ENCODE results near the gene FAM13A. TPM values are rescaled to one million over a fixed set of nuclear protein-coding genes. Genes with fewer than 3 reads are reported as not detected.
A peak's percentile ranks its signal among the peaks of the same experiment; 100 is the strongest.

Gene FAM13A
- total and polyA plus RNA-seq, 2 of the 4 experiments (the other 2 are of a cell fraction), result 13.1 to 22.0 TPM

GRCh38 chr4:88809101-88809500 is 247.9 kb downstream of the FAM13A start:
- Histone ChIP-seq H3K36me3 (ENCODE audit: control insufficient read depth, insufficient read depth, low read length) (0 out of 2 replicates have a peak, but pooled peaks cover 1% of the 10 kb centered on the region), H2AK5ac (ENCODE audit: low read depth, low read length) (no peak overlapping the region), H3K56ac (ENCODE audit: extremely low read depth, insufficient read depth, low read length) (no peak overlapping the region), H3K27ac (ENCODE audit: insufficient read depth, low read length) (no peak overlapping the region), H2BK120ac (ENCODE audit: low read depth, low read length) (no peak overlapping the region), H2BK5ac (ENCODE audit: low read depth, low read length, poor library complexity, severe bottlenecking) (no peak overlapping the region), H4K91ac (ENCODE audit: insufficient read depth, low read depth, low read length) (no peak overlapping the region), H3K14ac (replicated peaks; ENCODE audit: low read depth, low read length) (no peak overlapping the region), H4K20me1 (ENCODE audit: insufficient read depth, low read length) (no peaks in the 10 kb centered on the region), H3K79me1 (ENCODE audit: low read depth in 1 of 2, low read length in 2 of 2) (peaks cover 17 to 30% of the 10 kb centered on the region in 2 experiments), H2BK20ac (ENCODE audit: low read depth, low read length) (no peak overlapping the region), H3K4me2 (ENCODE audit: low read depth, low read length) (peak overlapping the region; percentile 86), H3K9ac (ENCODE audit: low read depth, low read length) (no peak overlapping the region), H3K4me3 (ENCODE audit: insufficient read depth, low read depth, low read length) (no peak overlapping the region), H3K4ac (ENCODE audit: low read depth, low read length) (no peak overlapping the region), H3K9me1 (ENCODE audit: insufficient read depth, low read length) (0 out of 2 replicates have a peak, but pooled peaks cover 2% of the 10 kb centered on the region), H4K8ac (ENCODE audit: low read depth in 2 of 2, low read length in 2 of 2) (no peak overlapping the region), H3K18ac (ENCODE audit: low read depth, low read length) (no peak overlapping the region), H2AFZ (replicated peaks; ENCODE audit: low read length, poor library complexity) (no peak overlapping the region), H4K5ac (ENCODE audit: low read depth, low read length) (no peak overlapping the region), H2BK15ac (ENCODE audit: low read depth, low read length) (no peak overlapping the region), H3K23ac (ENCODE audit: low read depth, low read length) (no peak overlapping the region), H2AK9ac (replicated peaks; ENCODE audit: low read depth, low read length, poor library complexity) (no peak overlapping the region), H3K27me3 (ENCODE audit: control insufficient read depth, insufficient read depth, low read length) (no peaks in the 10 kb centered on the region), H3K9me3 (ENCODE audit: control insufficient read depth, insufficient read depth, low read length) (no peaks in the 10 kb centered on the region), H3K4me1 (ENCODE audit: control insufficient read depth, insufficient read depth, low read length) (no peaks in the 10 kb centered on the region)
- 100% methylated on average over 1 of the region's 2 CpGs; no CpG with 5 or more reads in 1 of the 2 experiments for WGBS, 2 experiments (ENCODE audit: extremely low coverage in 2 of 2, insufficient read length in 1 of 2)
- no peak for TF ChIP-seq RCOR1 (IDR thresholded peaks at IDR 0.05; ENCODE audit: insufficient replicate concordance, low read length)
- TF ChIP-seq SMC3 (IDR thresholded peaks at IDR 0.05; ENCODE audit: low read depth, low read length), result no peak
- TF ChIP-seq RAD21 (IDR thresholded peaks at IDR 0.05; ENCODE audit: low read length), result no peak
- TF ChIP-seq MAFK (IDR thresholded peaks at IDR 0.05; ENCODE audit: low read depth, low read length), result no peak
- TF ChIP-seq POLR2A (IDR thresholded peaks at IDR 0.05; ENCODE audit: low read depth, low read length), result no peak
- no peak for TF ChIP-seq CTCF (conservative IDR thresholded peaks at IDR 0.05; ENCODE audit: low read depth, low read length)
- no peak for TF ChIP-seq MAZ (IDR thresholded peaks at IDR 0.05; ENCODE audit: borderline replicate concordance, low read depth, low read length)
- TF ChIP-seq ELK1 (IDR thresholded peaks at IDR 0.05; ENCODE audit: borderline replicate concordance, low read depth, low read length), result no peak
- no peak for TF ChIP-seq RFX5 (IDR thresholded peaks at IDR 0.05; ENCODE audit: low read depth, low read length)
- TF ChIP-seq BHLHE40 (IDR thresholded peaks at IDR 0.05; ENCODE audit: low read depth, low read length), result no peak
- intact Hi-C loops (cut with micrococcal nuclease) (no loop called here), in situ Hi-C loops (cut with MboI; ENCODE audit: low sequenced_read_pairs) (loop anchor here (25.0 kb wide), 1 partner anchor 272 kb away; no protein-coding TSS in a partner anchor), dilution Hi-C loops (cut with HindIII; ENCODE audit: low sequenced_read_pairs, unreplicated experiment) (no loop called here)
- DNase-seq (no peak), ATAC-seq (ENCODE audit: low read depth) (no peak)
- BruUV-seq (replicated peaks), result no TSS peak
- ChIA-PET POLR2A (ENCODE audit: unreplicated experiment) (no interaction called here), CTCF (interaction anchor here (1.8 kb wide), 1 partner anchor 10 kb away, joined by 8 read pairs; no protein-coding TSS in a partner anchor)

Data from IMR-90 (cell line).